DMS53 treated with DMSO at 0.1 percent for 48 hours (cell line): ENCODE measurements around the gene MICOS13.
"Not testable (repeated sequence)": the region's sequence is repeated elsewhere in the genome, so short reads cannot be mapped to it uniquely, and the experiment has no call there.

Source experiments
- DNase-seq: peaks from one replicate; lab custom pipeline; 2025; ENCODE audit not compliant: unreplicated experiment; lab: John Stamatoyannopoulos, UW

Gene MICOS13

DNA sequence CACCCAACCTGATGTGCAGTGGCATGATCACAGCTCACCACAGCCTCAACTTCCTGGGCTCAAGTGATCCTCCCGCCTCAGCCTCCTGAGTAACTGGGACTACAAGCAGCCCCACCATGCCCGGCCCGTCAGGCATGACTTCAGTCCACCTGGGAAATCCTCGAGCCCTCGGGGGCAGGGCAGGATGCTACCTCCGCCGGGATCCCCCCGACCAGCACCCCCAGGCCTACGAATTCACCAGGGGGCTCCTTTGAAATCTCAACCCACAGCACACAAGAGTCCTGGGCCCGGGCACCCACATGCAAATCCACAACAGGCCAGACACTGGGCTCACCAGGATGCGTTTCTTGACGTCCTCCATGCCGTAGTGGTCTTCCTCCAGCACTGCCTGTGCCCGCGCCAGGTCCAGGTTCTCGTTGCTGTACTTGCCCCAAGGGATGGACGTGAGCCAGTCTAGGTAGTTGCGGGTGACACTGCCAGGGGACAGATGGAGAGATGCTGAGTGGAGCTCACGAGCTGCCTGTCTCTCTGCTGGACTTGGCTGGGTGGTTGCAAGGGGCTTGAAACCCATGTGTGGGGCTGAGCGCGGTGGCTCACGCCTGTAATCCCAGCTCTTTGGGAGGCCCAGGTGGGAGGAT, 20.3 kb upstream of the MICOS13 start:
- DNase-seq, result no peak

DNA sequence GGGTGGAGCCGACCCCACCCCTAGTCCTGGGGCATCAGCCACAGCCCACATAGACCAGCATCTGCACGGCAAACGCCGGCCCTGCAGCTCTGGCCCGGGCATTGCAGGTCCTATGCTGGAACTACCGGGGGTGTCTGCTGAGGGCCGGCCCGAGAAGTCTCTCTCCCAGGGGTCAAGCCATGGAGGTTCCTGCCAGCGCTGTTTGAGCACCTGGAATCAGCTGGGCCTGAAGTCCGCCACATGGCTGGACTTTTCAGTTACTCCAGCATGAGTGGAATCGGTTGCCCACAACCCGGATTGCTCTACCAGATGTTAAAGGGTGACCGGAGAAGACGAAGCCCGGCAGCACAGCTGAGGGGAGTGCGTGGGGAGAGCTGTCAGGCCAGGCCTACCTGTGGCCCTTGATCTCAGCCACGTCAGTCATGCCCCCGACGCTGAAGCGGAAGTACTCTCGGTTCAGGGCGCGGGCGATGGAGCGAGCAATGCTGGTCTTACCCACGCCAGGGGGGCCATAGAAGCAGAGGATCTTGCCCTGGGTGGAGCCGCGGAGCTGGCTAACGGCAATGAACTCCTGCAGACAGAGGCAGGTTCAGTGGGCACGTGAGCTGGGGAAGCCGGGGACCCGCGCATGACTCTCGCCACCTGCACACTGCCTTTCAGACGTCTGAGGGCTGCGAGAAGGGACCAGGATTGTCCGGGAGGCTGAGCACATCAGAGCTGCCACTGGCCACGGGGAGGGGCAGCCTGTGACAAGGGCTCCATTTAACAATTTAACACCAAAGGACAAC, 18.5 kb upstream of the MICOS13 start:
- DNase-seq, result no peak

DNA sequence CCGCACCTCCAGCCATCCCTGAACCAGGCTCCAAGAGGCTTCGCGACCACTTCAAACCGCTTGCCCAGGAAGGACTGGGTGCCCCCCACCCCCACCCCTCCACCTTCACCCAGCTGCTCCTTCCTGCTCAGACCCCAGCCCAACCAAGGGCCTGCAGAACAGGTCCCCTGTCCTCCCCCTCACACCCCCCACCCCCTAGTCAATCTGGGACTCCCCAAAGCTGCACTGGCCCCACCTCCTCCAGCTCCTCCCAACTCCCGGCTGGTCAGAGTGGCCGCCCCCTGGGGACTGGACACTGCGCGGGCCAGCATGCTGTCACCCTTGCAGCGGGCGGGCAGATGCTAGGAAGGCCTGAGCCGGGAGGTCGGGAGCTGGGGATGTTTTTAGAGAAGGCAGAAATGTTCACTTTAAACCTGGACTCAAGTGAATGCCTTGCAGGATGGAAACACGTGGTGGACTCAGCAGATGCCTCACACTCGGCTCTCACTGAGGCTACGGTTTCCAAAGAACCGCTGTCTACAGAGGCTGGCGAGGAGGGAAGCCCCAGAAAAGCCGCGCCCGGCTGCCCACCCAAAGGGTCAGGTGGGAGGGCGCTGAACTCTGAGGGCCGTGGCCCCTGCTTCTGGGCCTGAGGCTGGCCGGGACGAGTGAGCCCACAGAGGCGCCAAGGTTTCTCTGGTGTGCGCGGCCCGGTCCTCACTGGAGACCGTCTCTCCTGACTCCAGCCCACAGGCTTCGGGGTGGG, 17.7 kb upstream of the MICOS13 start:
- no peak for DNase-seq

DNA sequence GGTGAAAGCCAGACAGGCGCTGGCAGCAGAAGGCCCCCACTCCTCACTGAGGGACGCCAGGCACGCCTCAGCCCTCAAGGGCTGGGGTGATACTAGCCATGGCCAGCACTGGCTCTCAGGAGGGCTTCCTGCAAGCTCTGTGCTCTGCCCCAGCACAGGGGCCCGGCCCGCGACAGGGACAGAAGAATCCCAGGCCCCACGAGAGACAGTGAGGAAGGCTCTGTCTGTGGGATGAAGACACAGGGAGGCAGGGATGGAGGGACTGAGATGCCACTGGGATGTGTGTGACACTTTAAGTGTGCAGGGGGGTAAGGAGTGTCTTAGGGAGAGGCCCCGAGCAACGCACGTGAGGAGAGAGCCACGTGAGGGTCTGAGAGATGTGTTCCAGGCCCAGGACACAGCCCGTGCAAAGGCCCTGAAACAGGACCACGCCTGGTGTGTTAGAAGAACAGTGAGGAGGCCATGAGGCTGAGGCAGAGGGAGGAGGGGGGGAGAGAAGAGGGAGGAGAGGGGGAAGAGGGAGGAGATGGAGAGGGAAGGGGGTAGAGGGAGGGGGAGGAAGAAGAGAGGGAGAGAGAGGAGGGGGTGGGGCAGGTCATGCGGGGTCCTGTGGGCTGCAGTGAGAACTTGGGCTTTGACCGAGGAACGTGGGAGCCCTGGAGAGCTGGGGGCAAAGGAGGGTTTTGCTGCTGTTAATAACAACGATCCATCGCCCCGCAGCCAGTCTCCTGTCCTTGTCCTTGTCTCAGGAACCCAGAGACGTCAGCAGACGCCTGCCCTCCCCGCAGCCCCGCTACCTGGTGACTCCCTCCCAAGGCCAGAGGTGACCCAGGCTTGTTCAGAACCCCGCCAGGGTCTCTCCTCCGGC, 16.9 kb upstream of the MICOS13 start:
- DNase-seq, result no peak

DNA sequence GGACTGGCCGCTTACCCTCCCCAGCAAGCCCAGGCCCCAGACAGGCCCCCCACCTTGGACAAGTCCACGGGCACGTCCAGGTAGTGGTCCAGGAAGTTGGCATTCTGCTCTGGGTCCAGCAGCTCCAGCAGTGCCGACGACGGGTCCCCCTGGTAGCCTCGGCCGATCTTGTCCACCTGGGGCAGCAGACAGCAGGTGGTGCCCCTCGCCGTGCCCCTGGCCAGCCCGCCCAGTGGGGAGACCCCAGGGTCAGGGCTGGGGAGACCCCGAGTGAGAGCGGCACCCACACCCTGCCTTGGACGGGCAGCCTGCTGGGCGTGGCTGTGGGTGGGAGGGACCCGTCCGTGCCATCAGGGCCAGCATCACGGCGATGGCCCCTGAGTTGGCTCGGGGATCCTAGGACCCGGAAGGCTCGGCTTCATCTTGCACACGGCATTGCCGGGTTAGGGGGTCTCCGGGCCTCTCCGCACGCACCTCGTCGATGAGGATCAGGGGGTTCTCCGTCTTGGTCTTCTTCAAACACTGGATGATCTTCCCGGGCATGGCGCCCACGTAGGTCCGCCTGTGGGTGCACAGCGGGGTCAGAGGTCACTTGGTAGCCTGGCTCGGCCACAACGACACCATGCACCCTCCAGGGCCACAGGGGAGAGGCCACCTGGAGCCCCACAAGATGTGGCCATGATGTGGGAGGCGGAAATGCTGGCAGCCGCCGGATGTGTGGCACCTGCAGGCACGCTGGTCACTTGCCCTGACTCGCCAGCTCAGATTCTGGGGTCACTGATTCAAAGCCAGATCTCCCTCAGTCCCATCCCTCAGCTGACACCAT, 16.1 kb upstream of the MICOS13 start:
- no peak for DNase-seq

DNA sequence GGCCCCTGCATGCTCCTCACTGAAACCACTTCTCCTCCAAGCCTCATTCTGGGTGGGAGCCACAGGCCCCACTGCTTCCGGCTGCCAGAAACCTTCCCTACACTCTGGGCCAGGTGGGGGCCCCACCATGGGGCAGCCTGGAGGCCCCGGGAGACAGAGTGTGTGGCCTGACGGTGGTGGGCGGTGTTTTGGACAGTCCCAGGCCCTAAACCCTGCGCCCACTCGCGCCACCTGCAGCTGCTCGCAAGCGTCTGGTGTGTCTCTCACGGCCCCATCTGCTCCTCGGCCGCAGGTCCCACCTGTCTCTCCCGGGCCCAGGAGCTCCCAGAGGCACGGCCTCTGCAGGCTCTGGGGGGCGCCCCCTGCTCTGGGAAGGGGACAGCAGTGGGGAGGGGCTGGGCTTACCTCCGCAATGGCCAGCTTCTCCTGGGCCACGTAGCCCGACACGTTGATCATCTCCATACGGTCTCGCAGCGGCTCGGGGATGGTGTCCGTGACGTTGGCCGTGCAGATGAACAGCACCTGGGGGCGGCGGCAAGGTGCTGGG, 15.4 kb upstream of the MICOS13 start:
- DNase-seq, result no peak

DNA sequence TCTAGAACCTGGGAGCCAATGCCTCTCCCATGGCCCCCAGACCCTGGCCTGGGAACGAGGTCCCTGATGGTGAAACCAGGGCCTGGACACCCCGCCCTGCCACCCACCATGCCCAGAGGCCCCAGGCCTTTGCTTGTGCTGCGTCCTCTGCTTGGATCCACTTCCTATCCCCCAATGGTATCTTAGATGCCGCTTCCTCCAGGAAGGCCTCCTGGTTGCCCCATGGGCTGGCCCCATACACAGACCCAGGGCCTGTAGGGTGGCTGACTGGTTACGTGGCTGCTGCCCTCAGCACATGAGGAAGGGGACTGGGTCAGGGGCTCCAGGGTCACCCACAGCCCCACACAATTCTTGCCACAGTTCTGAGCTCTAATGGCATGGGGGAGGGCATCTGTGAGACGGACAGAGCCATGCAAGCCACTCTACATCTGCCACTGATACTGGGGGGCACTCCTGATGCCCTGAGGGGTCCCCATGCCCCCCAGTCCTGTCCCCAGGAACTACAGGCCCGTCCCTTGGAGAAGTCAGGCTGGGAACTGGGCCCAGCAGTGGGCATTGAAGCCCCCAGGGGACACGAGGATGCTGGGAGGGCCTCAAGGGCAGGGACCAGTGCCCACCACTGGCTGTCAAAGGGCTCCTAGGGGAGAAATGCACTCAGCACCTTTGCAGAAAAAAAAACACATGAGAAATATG, 14.8 kb upstream of the MICOS13 start:
- no peak for DNase-seq

DNA sequence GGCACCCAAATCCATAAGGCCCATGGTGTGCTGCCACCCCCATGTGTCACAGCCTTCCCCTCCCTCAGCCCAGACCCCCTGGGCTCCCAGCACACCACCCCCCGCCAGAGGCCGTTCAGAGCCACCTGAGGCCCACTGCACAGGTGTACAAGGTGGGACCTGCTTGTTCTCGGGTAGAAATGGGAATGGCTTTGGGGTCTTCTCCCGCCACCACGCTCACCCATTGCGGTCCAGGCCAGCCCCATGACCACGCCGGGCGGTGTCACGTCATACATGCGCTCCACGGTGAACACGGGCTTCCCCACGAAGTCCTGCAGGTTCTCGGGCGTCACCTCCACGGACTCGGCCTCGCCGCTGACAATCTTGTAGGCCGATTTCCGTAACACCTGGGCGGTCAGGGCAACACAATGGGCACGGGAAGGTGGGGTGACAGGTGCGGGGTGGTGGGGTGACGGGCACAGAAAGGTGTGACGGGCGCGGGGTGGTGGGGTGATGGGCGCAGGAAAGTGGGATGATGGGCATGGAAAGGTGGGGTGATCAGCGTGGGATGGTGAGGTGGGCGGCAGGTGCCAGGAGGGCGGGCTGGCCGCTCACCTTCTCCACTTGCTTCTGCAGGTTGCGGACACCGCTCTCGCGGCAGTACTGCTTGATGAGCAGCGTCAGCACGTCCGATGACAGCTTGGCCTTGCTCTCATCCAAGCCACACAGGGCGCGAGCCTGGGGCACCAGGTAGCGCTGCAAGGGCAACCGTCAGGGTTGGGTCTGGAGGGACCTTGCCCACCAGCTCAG, 14.0 kb upstream of the MICOS13 start:
- DNase-seq, result no peak

DNA sequence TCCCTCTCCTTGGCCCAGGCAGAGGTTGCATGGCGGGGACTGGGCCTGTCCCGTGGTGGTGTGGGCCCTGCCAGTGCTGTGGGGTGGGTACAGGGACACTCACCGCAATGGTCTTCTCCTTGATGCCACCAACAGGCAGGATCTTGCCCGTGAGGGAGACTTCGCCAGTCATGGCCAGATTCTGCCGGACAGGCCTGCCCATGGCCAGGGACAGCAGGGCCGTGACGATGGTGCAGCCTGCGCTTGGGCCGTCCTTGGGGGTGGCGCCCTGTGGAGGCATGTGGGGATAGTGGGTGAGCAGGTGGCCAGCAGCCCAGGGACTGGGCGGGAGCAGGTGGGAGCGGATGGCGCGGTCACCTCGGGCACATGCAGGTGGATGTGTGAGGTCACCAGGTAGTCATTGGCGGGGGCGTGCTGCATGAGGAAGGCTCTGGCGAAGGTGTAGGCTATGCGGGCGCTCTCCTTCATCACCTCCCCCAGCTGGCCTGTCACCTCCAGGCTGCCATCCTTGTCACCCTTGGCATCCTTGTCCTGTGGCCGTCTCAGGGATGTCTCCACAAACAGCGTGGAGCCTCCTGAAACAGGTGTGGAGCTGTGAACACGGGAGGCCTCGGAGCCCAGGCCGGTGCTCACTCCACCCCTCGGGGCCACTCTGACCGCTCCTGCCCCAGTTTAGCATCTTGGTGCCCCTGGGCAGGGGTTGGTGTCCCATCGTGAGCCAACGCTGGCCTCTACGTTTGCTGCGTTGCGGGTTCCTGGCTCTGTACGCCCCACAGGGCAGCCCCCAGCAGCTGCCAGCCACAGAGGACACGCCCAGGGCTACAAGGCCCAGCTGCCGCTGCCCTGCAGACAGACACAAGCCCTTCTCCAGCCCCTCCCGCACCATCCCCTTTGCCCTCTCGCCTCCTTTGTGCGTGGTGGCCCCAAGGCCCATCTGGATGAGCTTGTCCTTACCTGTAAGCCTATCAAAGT, 13.2 kb upstream of the MICOS13 start:
- DNase-seq, result no peak

DNA sequence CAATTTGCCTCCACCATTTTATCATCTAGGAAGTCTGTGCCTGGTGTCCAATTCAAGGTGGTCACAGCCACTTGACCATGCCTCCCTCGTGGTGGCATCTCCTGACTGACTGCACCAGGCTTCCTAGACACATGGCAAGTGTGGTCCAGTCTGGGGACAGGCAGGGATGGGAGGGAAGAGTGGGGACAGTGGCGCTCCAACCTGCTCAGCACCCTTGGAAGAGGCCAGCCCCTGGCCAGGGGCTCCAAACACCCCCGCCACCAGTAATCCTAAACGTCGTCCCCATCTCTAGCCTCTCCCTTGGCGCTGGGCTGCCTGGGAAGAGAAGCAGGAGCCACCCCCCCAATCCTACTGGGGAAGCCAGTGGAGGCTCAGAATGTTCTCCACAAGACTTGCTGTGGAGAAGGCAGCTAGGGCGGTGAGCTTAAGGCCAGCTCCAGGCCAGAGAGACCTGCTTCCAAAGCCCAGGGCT, 12.4 kb upstream of the MICOS13 start:
- DNase-seq, result no peak

DNA sequence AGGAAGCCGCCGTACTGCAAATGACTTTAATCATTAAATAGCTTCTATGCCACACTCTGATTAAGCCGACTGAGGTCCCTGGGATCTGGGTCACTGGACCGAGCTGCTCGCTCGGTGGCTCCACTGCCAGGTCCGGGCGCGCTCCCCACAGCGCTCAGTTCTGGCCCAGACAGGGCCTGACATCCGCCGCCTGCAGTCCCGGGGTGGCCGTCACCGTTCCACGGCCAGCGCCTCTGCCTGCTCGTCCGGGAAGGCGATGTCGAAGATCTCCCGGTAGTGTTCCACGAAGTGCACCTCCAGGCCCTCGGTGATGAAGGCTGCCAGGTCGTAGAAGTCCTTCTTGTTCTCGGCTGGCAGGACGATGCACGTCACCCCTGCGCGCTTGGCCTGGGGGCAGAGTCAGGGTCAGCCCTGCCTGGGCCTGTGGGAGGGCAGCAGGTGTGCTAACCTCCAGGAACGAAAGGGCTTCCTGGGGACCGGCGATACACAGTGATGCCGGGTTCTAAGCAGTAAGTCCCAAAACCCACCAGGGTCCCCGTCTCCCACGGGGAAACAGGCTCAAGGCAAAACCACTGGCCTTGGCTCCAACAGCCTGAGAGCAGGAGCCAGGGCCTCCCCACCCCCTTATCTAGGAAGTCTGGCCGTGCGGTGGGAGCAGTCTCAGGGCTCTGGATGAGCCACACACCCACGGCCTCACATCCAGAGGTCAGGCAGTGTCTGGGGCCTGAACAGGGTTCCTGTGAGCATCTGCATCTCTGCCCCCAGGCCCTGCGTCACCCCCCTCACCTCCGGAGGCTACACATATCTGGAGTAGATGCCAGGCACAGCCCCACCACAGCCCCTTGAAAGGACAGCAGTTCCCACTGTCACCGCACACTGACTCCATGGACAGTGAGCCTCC, 11.8 kb upstream of the MICOS13 start:
- DNase-seq, result no peak

DNA sequence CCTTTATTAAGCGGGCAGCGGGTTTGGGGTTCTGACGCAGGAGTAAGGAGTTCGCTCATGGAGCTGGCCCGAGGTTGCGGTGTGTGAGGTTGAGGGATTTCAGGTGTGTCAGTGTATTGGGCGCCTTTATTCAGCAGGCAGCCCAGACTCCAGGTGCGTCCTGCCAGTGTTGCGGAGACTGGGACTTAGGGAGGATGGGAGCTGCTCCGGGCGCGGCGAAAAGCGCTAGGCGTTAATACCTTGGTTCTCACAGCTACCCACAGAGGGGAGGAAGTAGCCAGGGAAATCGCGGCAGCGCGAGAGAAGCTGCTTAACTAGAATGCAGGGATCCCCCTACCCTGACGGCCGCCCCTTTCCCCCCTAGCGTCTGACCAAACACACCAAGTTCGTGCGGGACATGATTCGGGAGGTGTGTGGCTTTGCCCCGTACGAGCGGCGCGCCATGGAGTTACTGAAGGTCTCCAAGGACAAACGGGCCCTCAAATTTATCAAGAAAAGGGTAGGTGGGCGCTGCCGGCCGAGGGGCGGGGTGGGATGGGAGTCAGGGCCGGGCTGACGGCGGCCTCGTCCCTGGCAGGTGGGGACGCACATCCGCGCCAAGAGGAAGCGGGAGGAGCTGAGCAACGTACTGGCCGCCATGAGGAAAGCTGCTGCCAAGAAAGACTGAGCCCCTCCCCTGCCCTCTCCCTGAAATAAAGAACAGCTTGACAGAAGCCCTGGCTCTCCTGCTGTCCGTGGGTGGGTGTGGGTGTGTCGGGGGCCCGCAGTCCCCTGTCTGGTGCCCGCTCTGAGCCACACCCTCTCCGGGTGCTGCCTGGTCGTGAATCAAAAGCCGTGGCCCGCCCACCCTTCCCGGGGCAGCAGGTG, 10.9 kb upstream of the MICOS13 start:
- no peak for DNase-seq

DNA sequence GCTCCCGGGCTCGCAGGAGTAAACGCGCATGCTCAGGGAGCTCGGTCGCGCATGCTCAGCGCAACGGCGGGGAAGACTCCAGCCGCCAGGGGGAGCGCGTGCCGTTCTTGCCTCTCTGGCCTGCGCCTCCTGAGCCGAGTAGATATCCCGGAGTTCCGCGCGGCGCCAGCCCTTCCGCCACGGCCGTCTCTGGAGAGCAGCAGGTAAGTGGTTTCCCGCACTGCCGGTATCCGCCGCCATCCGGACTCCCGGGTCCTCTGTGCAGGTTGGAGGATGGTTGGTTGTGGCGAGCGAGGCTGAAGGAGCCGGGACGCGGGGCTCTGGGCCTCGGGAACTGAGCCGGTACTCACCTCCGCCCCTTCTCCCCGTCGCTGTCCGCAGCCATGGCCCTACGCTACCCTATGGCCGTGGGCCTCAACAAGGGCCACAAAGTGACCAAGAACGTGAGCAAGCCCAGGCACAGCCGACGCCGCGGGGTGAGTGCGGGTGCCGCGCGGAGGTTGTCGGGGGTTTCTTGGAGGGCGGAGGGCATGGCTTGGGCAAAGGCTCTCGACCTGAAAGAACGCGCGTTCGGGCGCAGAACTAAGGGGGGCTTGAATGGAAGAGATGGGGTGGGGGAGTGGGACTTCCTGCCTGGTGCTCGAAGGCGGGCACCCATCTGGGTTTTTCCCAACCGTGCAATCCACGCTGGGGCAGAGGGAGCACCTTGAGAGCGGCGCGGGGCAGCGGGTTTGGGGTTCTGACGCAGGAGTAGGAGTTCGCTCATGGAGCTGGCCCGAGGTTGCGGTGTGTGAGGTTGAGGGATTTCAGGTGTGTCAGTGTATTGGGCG, 10.0 kb upstream of the MICOS13 start, which contains the start of gene RPL36:
RPL36 (plus strand) TSS at position 171 of the 830 bp plus-strand sequence; CDS start at position 384, 213 bp downstream.
- DNase-seq, result peak; percentile 77

DNA sequence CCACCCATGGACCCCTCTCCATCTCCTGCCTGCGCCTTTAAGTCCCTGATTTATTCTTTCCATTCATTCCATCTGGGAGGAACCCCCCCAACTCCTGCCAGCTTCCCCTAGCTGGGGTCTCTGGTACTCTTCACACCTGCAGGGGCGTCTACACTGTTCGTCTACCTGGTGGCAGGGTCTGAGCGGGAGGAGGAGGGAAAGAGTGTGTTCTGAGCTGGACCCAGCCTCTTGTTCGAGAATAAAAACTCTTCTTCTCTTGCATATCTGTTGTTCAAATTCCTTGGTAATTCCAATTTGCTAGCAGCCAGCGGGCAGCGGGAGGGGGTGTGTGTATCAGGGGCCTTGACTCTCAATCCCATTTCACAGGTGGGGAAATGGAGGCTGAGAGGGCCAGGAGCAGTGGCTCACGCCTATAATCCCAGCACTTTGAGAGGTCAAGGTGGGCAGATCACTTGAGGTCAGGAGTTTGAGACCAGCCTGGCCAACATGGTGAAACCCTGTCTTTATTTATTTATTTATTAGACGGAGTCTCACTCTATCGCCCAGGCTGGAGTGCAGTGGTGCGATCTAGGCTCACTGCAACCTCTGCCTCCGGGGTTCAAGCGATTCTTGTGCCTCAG, 8.1 kb upstream of the MICOS13 start:
- not testable (repeated sequence) for DNase-seq
